Right atrium auricular region (tissue), 2 donors: ENCODE data around the gene ABCC2. TPM values are rescaled to one million over a fixed set of nuclear protein-coding genes. Genes with fewer than 3 reads are reported as not detected.
"Not testable (repeated sequence)": the region's sequence is repeated elsewhere in the genome, so short reads cannot be mapped to it uniquely, and the experiment has no call there.

ENCODE experiments used
- DNase-seq: peaks from one replicate; pipeline ENCODE4 v3.0.0-alpha.2; 2019; ENCODE audit warnings: low spot score
- H3K27ac ChIP-seq, 2 donors: fragments of 200-600 bp; sonication (generic); 1 replicate in 1 of 2; 2 replicates in 1 of 2; pipeline ENCODE4 v1.5.1; 2016 to 2019
- H3K27me3 ChIP-seq, 2 donors: fragments of 200-600 bp; sonication (generic); one replicate each; pipeline versions ENCODE4 v1.5.1 to v1.6.0; 2017 to 2019
- H3K36me3 ChIP-seq: fragments of 200-600 bp; sonication (generic); one replicate; pipeline ENCODE4 v1.5.1; 2016
- H3K4me1 ChIP-seq, 2 donors: fragments of 200-600 bp; sonication (generic); one replicate each; pipeline versions ENCODE4 v1.5.1 to v1.6.0; 2017 to 2019
- H3K4me3 ChIP-seq, 2 donors: fragments of 200-600 bp; sonication (generic); 1 replicate in 1 of 2; 2 replicates in 1 of 2; pipeline ENCODE4 v1.5.1; 2017 to 2019; ENCODE audit warnings: mild to moderate bottlenecking in 1 of 2, moderate library complexity in 1 of 2
- H3K9me3 ChIP-seq, 2 donors: fragments of 200-600 bp; sonication (generic); one replicate each; pipeline ENCODE4 v1.5.1; 2019
- CTCF ChIP-seq, 2 donors: fragments of 200-600 bp; sonication (generic); IDR thresholded peaks; one replicate each; pipeline ENCODE4 v1.5.1; 2019; ENCODE audit warnings: antibody characterized with exemption in 2 of 2
- total RNA-seq, 2 donors: library from RNA; depleted of rRNA; stranded (reverse); fragments of >200 nt; gene quantifications; one replicate each; pipeline ENCODE4 v1.1.0, GENCODE V29; 2016

Gene ABCC2
- total RNA-seq, 2 donors from 2014 or later: 0.15 to 0.28 TPM

GRCh38 chr10:99855479-99856071 lies 73.1 kb downstream of the ABCC2 start:
- no peak for TF ChIP-seq CTCF (IDR thresholded peaks at IDR 0.05)
- DNase-seq: no peak
- Histone ChIP-seq H3K27ac (no peak overlapping the region), H3K27me3 (no peaks in the 10 kb centered on the region), H3K9me3 (no peaks in the 10 kb centered on the region), H3K36me3 (no peaks in the 10 kb centered on the region), H3K4me1 (no peaks in the 10 kb centered on the region), H3K4me3 (no peak overlapping the region)

GRCh38 chr10:99858849-99859248 lies 76.4 kb downstream of the ABCC2 start:
- Histone ChIP-seq H3K36me3 (no peaks in the 10 kb centered on the region), H3K4me1 (no peaks in the 10 kb centered on the region), H3K27ac (no peak overlapping the region), H3K27me3 (no peaks in the 10 kb centered on the region), H3K4me3 (no peak overlapping the region), H3K9me3 (no peaks in the 10 kb centered on the region)
- no peak for DNase-seq
- no peak for TF ChIP-seq CTCF (IDR thresholded peaks at IDR 0.05)

- Histone ChIP-seq H3K36me3 (no peaks in the 10 kb centered on the region), H3K9me3 (no peaks in the 10 kb centered on the region), H3K27me3 (no peaks in the 10 kb centered on the region), H3K27ac (no peak overlapping the region), H3K4me1 (no peaks in the 10 kb centered on the region), H3K4me3 (no peak overlapping the region)
- no peak for TF ChIP-seq CTCF (IDR thresholded peaks at IDR 0.05)
- no peak for DNase-seq
These were observed 77.1 kb downstream of the ABCC2 start for GRCh38 chr10:99859585-99859984.

- H3K27ac ChIP-seq: no peak overlapping the region
- DNase-seq: no peak
- TF ChIP-seq CTCF (IDR thresholded peaks at IDR 0.05): no peak
- H3K4me3 ChIP-seq: no peak overlapping the region
- no peaks in the 10 kb centered on the region for H3K36me3 ChIP-seq
- no peaks in the 10 kb centered on the region for H3K9me3 ChIP-seq
- no peaks in the 10 kb centered on the region for H3K27me3 ChIP-seq
- H3K4me1 ChIP-seq: no peaks in the 10 kb centered on the region
These were observed 78.0 kb downstream of the ABCC2 start for GRCh38 chr10:99860466-99860865.

- DNase-seq, H3K4me1 ChIP-seq, H3K27ac ChIP-seq: not testable (repeated sequence)
These were observed 81.2 kb downstream of the ABCC2 start for GRCh38 chr10:99863535-99864240.

GRCh38 chr10:99867250-99867649 lies 84.8 kb downstream of the ABCC2 start:
- H3K4me1 ChIP-seq, H3K9me3 ChIP-seq, H3K36me3 ChIP-seq, H3K27ac ChIP-seq, H3K27me3 ChIP-seq, DNase-seq, H3K4me3 ChIP-seq: not testable (repeated sequence)

More at GRCh38 chr10:99863535-99864240, 81.2 kb downstream of the ABCC2 start:
- not testable (repeated sequence) for H3K4me3 ChIP-seq, H3K27me3 ChIP-seq, H3K9me3 ChIP-seq, H3K36me3 ChIP-seq
